D721Med (cell line): ENCODE data around the gene NUP214.

Source experiments
- DNase-seq: peaks from one replicate; pipeline ENCODE4 v3.0.0; 2011; ENCODE audit warnings: low spot score; ENCODE audit not compliant: insufficient read length
- FAIRE-seq: peaks from 2 replicates; lab custom pipeline; 2011; peaks lifted over from hg19 to GRCh38; lab: Jason Lieb, UNC
- TF ChIP-seq, protein P1 (sequence below): IDR thresholded peaks from 2 replicates; pipeline ENCODE4 v1.5.1; 2012; ENCODE audit warnings: mild to moderate bottlenecking, control low read depth; ENCODE audit not compliant: insufficient read depth; ENCODE audit errors: missing control alignments

Gene NUP214

DNA sequence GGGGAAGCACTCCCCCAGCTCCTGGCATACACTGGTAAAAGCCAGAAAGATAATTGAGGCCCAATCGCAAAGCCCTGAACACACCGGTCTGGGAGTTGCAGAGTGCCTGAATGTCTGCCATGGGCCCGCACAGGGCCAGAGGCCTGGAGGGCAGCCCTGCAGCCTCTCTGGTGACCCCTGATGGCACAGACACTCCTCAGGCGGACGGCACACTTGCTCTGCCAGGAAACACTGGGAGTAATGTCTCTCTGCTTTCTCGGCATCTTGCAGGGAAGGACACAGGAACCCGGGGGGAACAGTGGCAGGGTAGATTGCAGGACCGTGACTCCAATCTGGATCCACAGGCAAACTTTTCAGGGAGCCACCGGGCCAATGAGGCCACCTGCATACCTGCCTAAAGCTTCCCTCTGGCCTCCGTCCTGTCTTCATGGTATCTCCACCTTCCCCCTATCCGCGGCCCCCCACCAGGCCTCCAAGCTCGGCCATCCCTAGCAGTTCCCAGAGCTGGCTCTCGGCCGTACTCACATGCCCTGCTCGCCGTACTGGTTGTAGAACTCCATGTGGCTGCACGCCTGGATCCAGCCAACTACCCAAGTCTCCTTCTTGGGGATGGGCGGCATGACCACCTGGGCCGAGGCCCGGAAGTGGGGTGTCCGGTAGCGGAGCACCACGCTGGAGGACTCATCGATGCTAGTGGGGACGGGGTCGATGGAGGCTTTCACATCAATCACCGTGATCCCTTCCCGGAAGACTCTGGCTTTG lies 150.1 kb downstream of the NUP214 start:
- TF ChIP-seq, protein P1, sequence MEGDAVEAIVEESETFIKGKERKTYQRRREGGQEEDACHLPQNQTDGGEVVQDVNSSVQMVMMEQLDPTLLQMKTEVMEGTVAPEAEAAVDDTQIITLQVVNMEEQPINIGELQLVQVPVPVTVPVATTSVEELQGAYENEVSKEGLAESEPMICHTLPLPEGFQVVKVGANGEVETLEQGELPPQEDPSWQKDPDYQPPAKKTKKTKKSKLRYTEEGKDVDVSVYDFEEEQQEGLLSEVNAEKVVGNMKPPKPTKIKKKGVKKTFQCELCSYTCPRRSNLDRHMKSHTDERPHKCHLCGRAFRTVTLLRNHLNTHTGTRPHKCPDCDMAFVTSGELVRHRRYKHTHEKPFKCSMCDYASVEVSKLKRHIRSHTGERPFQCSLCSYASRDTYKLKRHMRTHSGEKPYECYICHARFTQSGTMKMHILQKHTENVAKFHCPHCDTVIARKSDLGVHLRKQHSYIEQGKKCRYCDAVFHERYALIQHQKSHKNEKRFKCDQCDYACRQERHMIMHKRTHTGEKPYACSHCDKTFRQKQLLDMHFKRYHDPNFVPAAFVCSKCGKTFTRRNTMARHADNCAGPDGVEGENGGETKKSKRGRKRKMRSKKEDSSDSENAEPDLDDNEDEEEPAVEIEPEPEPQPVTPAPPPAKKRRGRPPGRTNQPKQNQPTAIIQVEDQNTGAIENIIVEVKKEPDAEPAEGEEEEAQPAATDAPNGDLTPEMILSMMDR = no peak
- no peak for DNase-seq
- FAIRE-seq = no peak

DNA sequence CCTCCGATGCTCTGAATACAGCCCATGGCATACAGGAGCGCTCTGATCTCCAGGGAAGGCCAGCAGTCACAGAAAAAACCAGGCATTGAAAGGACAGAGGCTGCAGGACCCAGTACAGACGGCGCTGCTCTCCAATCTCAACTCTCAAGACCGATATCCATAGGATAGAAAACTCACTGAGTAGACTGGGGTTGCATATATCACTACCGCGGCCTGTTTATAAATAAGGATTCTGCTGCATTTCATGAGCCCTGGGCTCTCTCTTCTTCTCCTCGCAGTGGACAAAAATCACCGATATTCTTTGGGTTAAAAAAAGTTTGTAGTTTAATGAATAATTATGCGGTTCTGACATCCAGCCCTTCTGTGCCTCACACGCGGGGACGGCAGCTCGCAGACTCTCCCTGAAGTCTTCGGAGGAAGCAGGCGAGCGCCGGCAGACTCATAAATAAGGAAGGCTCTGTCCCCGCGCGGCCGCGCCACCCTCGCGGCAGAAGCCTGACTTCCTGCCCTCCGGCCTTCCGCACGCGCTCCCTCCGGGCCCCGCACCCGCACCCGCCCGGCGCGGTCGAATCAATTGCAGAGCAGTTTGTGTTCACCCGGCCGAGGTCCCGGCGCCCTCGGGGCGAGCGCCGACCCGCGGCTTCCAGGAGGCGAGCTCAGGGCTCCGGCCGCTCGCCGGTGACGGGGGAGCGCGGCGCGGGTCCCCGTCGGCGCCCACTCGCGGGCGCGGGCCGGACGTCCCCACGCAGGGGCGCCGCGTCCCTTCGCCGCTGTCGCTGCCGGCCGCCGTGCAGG lies 150.9 kb downstream of the NUP214 start, which contains the start of gene FAM78A:
FAM78A (minus strand) TSS at position 417 of the 795 bp plus-strand sequence; CDS start at position 86, 331 bp downstream.
- DNase-seq = no peak
- TF ChIP-seq, protein P1 = no peak
- FAIRE-seq = no peak

DNA sequence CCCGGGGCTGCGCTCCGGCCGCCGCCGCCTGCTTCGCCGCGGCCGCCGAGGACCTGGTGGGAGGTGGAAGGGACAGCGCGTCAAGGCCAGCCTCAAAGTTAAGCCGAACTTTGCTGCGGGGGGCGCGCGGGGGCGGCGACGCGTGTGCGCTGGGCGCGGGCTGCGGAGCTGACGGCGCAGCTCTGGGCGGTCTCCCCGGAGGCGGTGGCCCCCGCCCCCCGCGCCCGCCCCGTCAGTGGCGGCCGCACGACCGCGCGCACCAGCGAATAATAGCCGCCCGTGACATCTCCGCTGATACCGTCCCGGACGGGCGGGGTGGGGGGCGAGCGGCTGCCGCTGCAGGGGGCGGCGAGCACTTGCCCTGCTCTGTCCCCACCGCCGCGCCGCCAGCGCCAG lies 151.5 kb downstream of the NUP214 start:
- no peak for FAIRE-seq

DNA sequence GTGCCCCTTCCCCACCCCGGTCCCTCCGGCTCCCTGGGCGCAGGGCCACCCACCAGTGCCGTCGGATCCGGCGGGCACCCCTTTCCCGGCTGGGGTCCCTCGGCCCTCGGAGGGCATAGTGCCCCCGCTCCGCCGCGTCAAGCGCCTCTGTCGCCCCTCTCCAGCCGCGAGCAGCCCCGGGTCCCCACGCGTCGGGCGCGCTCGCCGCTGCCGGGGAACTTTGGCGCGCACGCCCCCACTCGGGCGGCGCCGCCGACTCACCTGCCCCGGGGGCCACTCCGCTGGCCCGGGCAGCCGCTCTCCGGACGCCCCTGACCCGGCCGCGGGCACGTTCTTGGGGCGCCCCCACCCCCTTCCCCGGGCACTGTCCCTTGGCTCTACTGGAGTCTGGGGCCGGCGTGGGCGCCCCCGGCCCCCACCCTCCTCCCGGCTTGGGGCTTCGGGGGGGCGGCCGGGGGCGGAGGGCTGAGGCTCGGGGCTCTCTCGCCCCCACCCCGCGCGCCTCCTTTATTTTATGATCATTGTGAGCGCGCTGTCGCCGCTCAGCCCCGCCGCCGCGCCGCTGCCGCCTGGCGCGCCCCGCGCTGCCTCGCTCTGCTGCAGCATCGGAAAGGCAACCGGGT lies 152.0 kb downstream of the NUP214 start:
- DNase-seq = no peak
- no peak for FAIRE-seq
- TF ChIP-seq, protein P1 = no peak

More for the DNA sequence above, 151.5 kb downstream of the NUP214 start:
- DNase-seq = no peak
- TF ChIP-seq, protein P1 = no peak

DNA sequence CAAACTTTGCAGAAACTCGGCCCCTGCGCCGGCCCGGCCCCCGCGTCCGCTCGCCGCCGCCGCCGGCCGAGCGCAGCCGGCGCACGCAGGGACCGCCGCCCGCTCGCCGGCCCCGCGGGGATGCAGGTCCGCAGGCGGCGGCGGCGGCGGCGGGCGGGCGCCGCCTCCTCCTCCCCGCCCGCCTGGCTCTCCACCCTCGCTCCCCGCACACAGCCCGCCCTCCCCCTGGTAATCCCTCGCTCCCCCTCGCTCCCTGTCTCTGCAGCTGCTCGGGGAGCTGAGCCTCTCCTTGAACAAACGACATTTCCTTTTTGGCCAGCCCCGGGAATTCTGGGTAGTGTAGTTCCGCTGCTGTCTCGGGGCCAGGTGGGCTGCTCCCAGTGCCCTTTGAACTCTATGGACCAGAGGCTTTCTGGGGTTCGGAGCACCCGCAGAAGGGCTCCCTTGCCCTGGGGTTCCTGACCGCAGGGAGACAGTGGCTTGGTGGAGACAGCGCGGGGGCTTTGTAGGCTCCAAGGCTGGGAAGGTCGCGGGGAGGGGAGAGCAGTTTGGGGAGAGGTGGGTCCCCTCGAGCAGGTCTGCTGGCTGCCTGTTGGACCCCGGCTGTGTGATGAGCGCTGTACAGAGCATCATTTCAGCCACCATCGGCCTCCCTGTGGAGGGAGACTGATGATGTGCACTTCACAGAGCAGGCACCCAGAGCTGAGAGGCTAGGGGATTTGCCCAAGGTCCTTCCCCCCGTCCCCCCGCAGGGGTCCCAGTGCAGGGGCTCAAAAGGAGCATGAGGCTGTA lies 152.7 kb downstream of the NUP214 start:
- no peak for FAIRE-seq
- peak; percentile 100 for DNase-seq
- TF ChIP-seq, protein P1 = no peak

DNA sequence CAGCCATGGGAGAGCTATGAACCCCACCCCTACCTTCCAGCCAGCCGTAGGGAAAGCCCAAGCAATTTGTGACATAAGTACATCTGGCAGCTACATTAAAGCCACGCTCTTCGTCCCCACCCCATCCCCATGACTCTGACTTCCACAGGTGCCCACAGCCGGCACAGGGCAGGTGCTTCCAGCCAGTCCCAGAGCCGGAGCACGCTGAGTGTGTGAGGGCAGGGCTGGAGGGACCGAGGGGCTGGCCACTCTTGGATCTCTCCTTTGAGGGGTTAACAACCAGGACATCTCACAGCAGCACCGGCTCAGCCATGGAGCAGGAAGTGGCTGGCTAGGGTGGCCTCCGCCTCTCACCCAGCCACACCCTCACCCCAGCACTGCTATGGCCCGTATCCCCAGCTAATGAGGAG lies 153.3 kb downstream of the NUP214 start:
- DNase-seq (no peak), FAIRE-seq (no peak)
- TF ChIP-seq, protein P1 = no peak
